Measurements from ENCODE around the gene RNF167.

DNA sequence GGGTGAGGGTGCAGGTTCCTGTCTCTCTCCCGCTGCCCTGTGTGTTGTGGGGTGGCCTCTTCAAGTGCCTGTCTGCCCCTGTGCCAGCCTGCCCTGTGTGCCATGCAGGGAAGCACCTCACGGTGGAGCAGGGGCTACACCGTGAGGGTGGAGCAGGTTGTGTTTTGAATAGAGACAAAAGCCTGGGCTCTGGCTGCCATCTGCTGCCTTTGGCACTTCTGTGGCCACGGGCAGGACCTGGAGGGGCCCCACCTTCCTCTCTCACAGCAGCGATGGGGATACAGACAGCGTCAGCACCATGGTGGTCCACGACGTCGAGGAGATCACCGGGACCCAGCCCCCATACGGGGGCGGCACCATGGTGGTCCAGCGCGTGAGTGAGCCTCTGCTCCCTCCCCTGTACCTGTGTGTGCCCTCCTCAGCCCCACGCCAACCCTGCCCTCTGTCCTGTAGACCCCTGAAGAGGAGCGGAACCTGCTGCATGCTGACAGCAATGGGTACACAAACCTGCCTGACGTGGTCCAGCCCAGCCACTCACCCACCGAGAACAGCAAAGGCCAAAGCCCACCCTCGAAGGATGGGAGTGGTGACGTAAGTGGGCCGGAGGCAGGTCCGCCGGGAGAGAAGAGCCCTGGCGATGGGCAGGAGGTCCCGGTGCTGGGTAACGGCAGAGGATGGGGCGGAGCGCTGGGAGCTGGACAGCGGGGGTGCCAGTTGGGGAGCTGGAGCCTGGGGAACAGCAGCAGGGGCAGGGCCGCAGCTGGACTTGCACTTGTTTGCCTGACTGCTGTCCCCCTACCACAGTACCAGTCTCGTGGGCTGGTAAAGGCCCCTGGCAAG is 46.1 kb upstream of the RNF167 start:
- TF ChIP-seq CTCF (conservative IDR thresholded peaks at IDR 0.05; ENCODE audit: low read depth, low read length) (no peak), RCOR1 (IDR thresholded peaks at IDR 0.05; ENCODE audit: insufficient replicate concordance, low read length) (no peak), SMC3 (IDR thresholded peaks at IDR 0.05; ENCODE audit: low read depth, low read length) (no peak), BHLHE40 (IDR thresholded peaks at IDR 0.05; ENCODE audit: low read depth, low read length) (no peak), MAZ (IDR thresholded peaks at IDR 0.05; ENCODE audit: borderline replicate concordance, low read depth, low read length) (no peak)
